SK-N-SH treated with all-trans-retinoic acid at 6 μM for 48 hours (cell line): Measurements from ENCODE around the gene CNTNAP2.

Experiments used
- ARNTL ChIP-seq: fragments of 450-650 bp; formaldehyde crosslinking; IDR thresholded peaks from 2 replicates; pipeline ENCODE4 v1.5.0; 2020; ENCODE audit warnings: low read depth, mild to moderate bottlenecking, moderate library complexity, borderline replicate concordance
- CREB5 ChIP-seq: fragments of 250-450 bp; sonication (Bioruptor Pico); IDR thresholded peaks from 2 replicates; pipeline ENCODE4 v1.5.1; 2020; ENCODE audit warnings: low read depth, mild to moderate bottlenecking, moderate library complexity
- CSRNP3 ChIP-seq: fragments of 250-450 bp; sonication (Bioruptor Pico); IDR thresholded peaks from 2 replicates; pipeline ENCODE4 v1.5.1; 2021; ENCODE audit warnings: mild to moderate bottlenecking, moderate library complexity
- ESRRG ChIP-seq: fragments of 250-450 bp; sonication (Bioruptor Pico); IDR thresholded peaks from 2 replicates; pipeline ENCODE4 v1.6.1; 2021; ENCODE audit warnings: mild to moderate bottlenecking
- ISL1 ChIP-seq: fragments of 250-450 bp; sonication (Bioruptor Pico); IDR thresholded peaks from 2 replicates; pipeline ENCODE4 v2.1.2; 2022; ENCODE audit warnings: mild to moderate bottlenecking, moderate library complexity
- PATZ1 ChIP-seq: fragments of 250-450 bp; sonication (Bioruptor Pico); IDR thresholded peaks from 2 replicates; pipeline ENCODE4 v1.8.0; 2020; ENCODE audit warnings: mild to moderate bottlenecking, moderate library complexity, borderline replicate concordance
- RARB ChIP-seq: fragments of 250-450 bp; sonication (Bioruptor Pico); IDR thresholded peaks from 2 replicates; pipeline ENCODE4 v1.8.0; 2021; ENCODE audit warnings: mild to moderate bottlenecking, moderate library complexity
- SNAI2 ChIP-seq: fragments of 250-450 bp; sonication (Bioruptor Pico); IDR thresholded peaks from 2 replicates; pipeline ENCODE4 v1.5.0; 2020; ENCODE audit warnings: mild to moderate bottlenecking, moderate library complexity
- ZC3H10 ChIP-seq: fragments of 250-450 bp; sonication (Bioruptor Pico); IDR thresholded peaks from 2 replicates; pipeline ENCODE4 v1.5.1; 2021; ENCODE audit warnings: mild to moderate bottlenecking, moderate library complexity
- ZFP3 ChIP-seq: fragments of 250-450 bp; sonication (Bioruptor Pico); IDR thresholded peaks from 2 replicates; pipeline ENCODE4 v1.5.0; 2020; ENCODE audit warnings: mild to moderate bottlenecking, moderate library complexity
- ZNF70 ChIP-seq: fragments of 450-650 bp; formaldehyde crosslinking; IDR thresholded peaks from 2 replicates; pipeline ENCODE4 v1.5.0; 2020; ENCODE audit warnings: mild to moderate bottlenecking, moderate library complexity

- TF ChIP-seq ESRRG (no peak), ZNF70 (CRISPR knock-in tag) (no peak), SNAI2 (CRISPR knock-in tag) (no peak), ZC3H10 (CRISPR knock-in tag) (no peak), RARB (CRISPR knock-in tag) (no peak), ARNTL (CRISPR knock-in tag) (no peak), ZFP3 (CRISPR knock-in tag) (no peak), CREB5 (CRISPR knock-in tag) (no peak), PATZ1 (CRISPR knock-in tag) (no peak), ISL1 (CRISPR knock-in tag) (no peak), CSRNP3 (CRISPR knock-in tag) (no peak)
Observed at GRCh38 chr7:148461392-148462179, 2345.0 kb downstream of the CNTNAP2 start.
